Lung (tissue), 12 donors: ENCODE measurements around the gene PLPPR3. TPM values are rescaled to one million over a fixed set of nuclear protein-coding genes. Genes with fewer than 3 reads are reported as not detected.

Experiments used
- ATAC-seq: fragments of 200-7000 bp; cut with Tn5 transposase; one replicate; pipeline ENCODE4 v1.9.1; 2020; ENCODE audit warnings: moderate number of reproducible peaks; ENCODE audit not compliant: insufficient read depth, low FRiP score
- DNase-seq, 3 donors: peaks; one replicate each; pipeline ENCODE4 v3.0.0-alpha.2; 2013 to 2017
- H3K27ac ChIP-seq, 2 donors: one replicate each; pipeline ENCODE4 v1.5.1; 2013; ENCODE audit warnings: mild to moderate bottlenecking in 2 of 2, moderate library complexity in 2 of 2, control low read depth in 1 of 2, inconsistent platforms in 1 of 2, low read depth in 1 of 2, low read length in 1 of 2
- H3K27me3 ChIP-seq, 3 donors: one replicate each; pipeline ENCODE4 v1.5.1; 2013; ENCODE audit warnings: low read length in 2 of 3; ENCODE audit not compliant: control insufficient read depth in 3 of 3, insufficient read depth in 3 of 3
- H3K36me3 ChIP-seq, 4 donors: one replicate each; pipeline ENCODE4 v1.5.1; 2013; ENCODE audit warnings: low read length in 4 of 4, mild to moderate bottlenecking in 1 of 4, moderate library complexity in 1 of 4; ENCODE audit not compliant: control insufficient read depth in 4 of 4, insufficient read depth in 4 of 4
- H3K4me1 ChIP-seq, 5 donors: one replicate each; pipeline ENCODE4 v1.5.1; 2013; ENCODE audit warnings: low read length in 5 of 5, mild to moderate bottlenecking in 2 of 5, moderate library complexity in 1 of 5; ENCODE audit not compliant: control insufficient read depth in 5 of 5, insufficient read depth in 5 of 5
- H3K4me3 ChIP-seq: one replicate; pipeline ENCODE4 v1.5.1; 2013; ENCODE audit warnings: mild to moderate bottlenecking, control low read depth, moderate library complexity
- H3K9ac ChIP-seq, 2 donors: one replicate each; pipeline ENCODE4 v1.5.1; 2013; ENCODE audit warnings: low read length in 2 of 2, control low read depth in 1 of 2; ENCODE audit not compliant: insufficient read depth in 1 of 2
- H3K9me3 ChIP-seq, 4 donors: one replicate each; pipeline ENCODE4 v1.5.1; 2013; ENCODE audit warnings: low read length in 3 of 4, mild to moderate bottlenecking in 1 of 4, moderate library complexity in 1 of 4; ENCODE audit not compliant: control insufficient read depth in 4 of 4, insufficient read depth in 3 of 4
- WGBS, 2 donors: extraction: QIAGEN DNeasy Blood & Tissue Kit; methylation state at CpG; one replicate each; pipeline ENCODE4 v1.1.7; 2013; 5-methylcytosine and 5-hydroxymethylcytosine counted together
- polyA plus RNA-seq, 2 donors: library from polyadenylated mRNA; stranded (reverse); fragments of 200-250 nt; gene quantifications; one replicate each; pipeline ENCODE4 v1.2.1, GENCODE V29; 2013
- total RNA-seq, 2 donors: library from RNA; depleted of rRNA in 1 of 2; stranded (reverse); fragments of >200 nt in 1 of 2; gene quantifications; one replicate each; pipeline ENCODE4 v1.2.1, GENCODE V29; 2014 to 2021
- TF ChIP-seq, protein P1 (sequence below): IDR thresholded peaks from 2 replicates; pipeline ENCODE4 v1.5.1; 2012; ENCODE audit warnings: mild to moderate bottlenecking; ENCODE audit errors: control extremely low read depth, extremely low read depth
- donor health status: control.
- donor health status: control.
- donor health status: Bipolar disorder and iron deficiency.
- donor health status: healthy.
- donor health status: DM: yes; HTN: yes; CAD: no.

The PLPPR3 gene
- total and polyA plus RNA-seq, 4 donors, result 0.91 to 14.1 (median 6.1) TPM

GRCh38 chr19:815079-815774 lies 6.5 kb downstream of the PLPPR3 start:
- H3K9ac ChIP-seq, result no peak overlapping the region
- peaks cover 5 to 32% (median 17%) of the 10 kb centered on the region in 4 donors for H3K36me3 ChIP-seq
- DNase-seq, result no peak
- TF ChIP-seq, protein P1, sequence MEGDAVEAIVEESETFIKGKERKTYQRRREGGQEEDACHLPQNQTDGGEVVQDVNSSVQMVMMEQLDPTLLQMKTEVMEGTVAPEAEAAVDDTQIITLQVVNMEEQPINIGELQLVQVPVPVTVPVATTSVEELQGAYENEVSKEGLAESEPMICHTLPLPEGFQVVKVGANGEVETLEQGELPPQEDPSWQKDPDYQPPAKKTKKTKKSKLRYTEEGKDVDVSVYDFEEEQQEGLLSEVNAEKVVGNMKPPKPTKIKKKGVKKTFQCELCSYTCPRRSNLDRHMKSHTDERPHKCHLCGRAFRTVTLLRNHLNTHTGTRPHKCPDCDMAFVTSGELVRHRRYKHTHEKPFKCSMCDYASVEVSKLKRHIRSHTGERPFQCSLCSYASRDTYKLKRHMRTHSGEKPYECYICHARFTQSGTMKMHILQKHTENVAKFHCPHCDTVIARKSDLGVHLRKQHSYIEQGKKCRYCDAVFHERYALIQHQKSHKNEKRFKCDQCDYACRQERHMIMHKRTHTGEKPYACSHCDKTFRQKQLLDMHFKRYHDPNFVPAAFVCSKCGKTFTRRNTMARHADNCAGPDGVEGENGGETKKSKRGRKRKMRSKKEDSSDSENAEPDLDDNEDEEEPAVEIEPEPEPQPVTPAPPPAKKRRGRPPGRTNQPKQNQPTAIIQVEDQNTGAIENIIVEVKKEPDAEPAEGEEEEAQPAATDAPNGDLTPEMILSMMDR, result no peak
- H3K4me1 ChIP-seq, result no peaks in the 10 kb centered on the region
- no peaks in the 10 kb centered on the region for H3K9me3 ChIP-seq
- H3K27ac ChIP-seq, result no peak overlapping the region
- WGBS, 2 donors, result 85 to 92% methylated on average over 45 to 47 of the region's 47 CpGs
- no peaks in the 10 kb centered on the region for H3K27me3 ChIP-seq
- H3K4me3 ChIP-seq, result no peak overlapping the region
- no peak for ATAC-seq

DNA sequence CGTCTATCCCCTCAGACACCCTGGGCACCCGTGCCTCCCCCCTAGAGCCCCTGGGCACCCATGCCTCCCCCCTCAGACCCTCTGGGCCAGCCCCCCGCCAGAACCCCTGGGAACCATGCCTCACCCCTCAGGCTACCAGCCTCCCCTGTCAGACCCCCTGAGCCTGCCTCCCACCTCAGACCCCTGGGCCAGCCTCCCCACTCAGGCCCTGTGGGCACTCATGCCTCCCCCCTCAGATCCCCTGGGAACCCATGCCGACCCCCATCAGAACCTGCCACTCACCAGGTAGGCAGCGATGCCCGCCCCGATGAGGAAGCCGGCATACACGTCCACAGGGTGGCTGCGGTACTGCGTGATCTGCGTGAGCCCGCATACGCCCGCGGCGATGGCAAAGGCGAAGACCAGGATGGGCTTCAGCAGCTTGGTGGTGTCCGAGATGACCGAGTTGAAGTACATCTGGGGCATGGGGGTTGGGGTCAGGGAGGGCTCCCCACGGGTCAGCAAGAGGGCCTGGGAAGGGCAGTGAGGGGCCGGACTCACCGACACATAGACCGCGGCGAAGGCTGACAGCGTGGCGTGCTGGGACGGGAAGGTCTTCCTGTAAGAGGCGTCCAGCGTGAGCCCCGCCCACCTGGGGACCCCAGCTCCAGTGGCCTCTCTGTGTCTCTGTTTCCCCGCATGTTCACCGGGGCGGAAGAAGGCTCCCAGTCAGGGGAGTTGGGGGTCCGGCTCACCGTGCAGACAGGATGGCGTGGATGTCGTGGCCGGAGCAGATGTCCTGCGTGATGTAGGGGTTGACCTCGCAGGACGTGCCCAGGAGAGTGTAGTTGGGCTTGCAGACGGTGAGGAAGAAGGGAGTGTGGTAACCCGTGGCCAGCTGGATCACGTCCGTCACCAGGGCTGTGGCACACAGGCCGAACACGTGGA lies 7.3 kb downstream of the PLPPR3 start:
- WGBS, 2 donors, result 86 to 92% methylated on average over 45 to 49 of the region's 49 CpGs
- Histone ChIP-seq H3K9ac (no peak overlapping the region), H3K36me3 (peaks cover 12 to 39% (median 21%) of the 10 kb centered on the region in 4 donors), H3K27ac (no peak overlapping the region), H3K27me3 (no peaks in the 10 kb centered on the region), H3K9me3 (no peaks in the 10 kb centered on the region), H3K4me1 (no peaks in the 10 kb centered on the region), H3K4me3 (no peak overlapping the region)
- no peak for DNase-seq
- ATAC-seq, result no peak
- TF ChIP-seq, protein P1, result no peak

DNA sequence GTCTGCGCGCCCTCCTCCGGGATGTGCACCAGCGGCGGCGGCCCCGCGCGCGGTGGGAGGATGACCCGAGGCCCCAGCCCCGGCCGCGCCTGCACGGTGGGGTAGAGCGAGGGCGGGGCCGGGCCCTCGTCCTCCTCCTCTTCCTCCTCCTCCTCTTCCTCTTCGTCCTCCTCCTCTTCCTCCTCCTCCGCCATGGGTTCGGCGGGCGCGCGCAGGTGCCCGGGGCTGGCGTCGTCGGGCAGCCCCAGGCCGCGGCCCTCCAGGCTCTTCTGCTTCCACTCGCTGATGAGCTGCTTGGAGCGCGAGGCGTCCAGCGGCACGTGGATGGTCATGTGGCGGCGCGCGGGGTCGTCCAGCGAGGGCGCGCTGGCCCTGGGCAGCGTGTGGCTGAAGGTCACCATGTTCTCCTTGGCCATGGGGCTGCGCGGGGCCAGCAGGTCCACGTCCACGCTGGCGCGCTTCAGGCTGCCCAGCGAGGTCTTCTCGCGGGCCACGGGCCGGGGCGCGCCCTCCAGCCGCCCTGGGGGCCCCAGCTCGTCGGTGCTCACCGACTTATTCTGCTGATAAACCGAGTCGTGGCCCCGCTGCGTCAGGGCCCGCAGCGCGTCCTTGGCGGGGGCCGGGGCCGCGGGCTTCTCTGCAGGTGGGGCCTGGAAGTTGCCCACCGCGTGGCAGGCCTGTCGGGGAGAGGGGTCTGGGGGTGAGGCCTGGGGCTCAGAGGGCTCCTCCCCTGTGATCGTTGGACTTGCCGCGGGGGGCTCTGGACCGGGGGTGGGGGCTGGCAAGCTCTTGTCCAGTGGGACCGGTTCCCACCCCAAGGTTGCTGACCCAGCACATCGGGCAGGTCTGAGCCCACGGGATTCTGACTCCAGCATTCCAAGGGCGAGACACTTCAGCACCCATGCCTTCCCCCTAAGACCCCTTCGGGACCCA lies 8.3 kb downstream of the PLPPR3 start:
- no peaks in the 10 kb centered on the region for H3K27me3 ChIP-seq
- peaks cover 13 to 42% (median 24%) of the 10 kb centered on the region in 4 donors for H3K36me3 ChIP-seq
- no peak overlapping the region for H3K27ac ChIP-seq
- H3K4me3 ChIP-seq, result no peak overlapping the region
- no peaks in the 10 kb centered on the region for H3K9me3 ChIP-seq
- no peaks in the 10 kb centered on the region for H3K4me1 ChIP-seq
- TF ChIP-seq, protein P1, result no peak
- no peak for ATAC-seq
- DNase-seq, result no peak
- H3K9ac ChIP-seq, result no peak overlapping the region
- 93 to 95% methylated on average over 84 to 87 of the region's 87 CpGs for WGBS, 2 donors
